Measurements from ENCODE around the gene C10orf95. TPM values are rescaled to one million over a fixed set of nuclear protein-coding genes. Genes with fewer than 3 reads are reported as not detected.
A peak's percentile ranks its signal among the peaks of the same experiment; 100 is the strongest.

The C10orf95 gene
- total RNA-seq, 2 experiments from 2014 or later, result 0.33 TPM; not detected in 1

- no peaks in the 10 kb centered on the region for H3K27me3 Mint-ChIP-seq
- POLR2A ChIA-PET, result interaction anchor here (0.7 to 4.7 kb wide), 8 partner anchors 10 to 317 kb away, joined by 3 to 80 read pairs (median 10); partner anchors contain the start of genes C10orf95, FBXL15, NFKB2 and PSD
- H3K27ac Mint-ChIP-seq, result peak overlapping the region; percentile 82
- H3K4me3 Mint-ChIP-seq, result peak overlapping the region; percentile 88
- no peak for DNase-seq
- H3K36me3 Mint-ChIP-seq (ENCODE audit: low read depth), result peaks cover 5% of the 10 kb centered on the region
- H3K9me3 Mint-ChIP-seq, result no peaks in the 10 kb centered on the region
- CTCF ChIA-PET, result interaction anchor here (0.8 to 3.8 kb wide), 7 partner anchors 10 to 201 kb away, joined by 3 to 40 read pairs (median 5); partner anchors contain the start of genes ACTR1A, FBXL15 and SUFU
- H3K4me1 Mint-ChIP-seq, result peaks cover 54% of the 10 kb centered on the region
Measured at GRCh38 chr10:102431452-102432124, 19.8 kb downstream of the C10orf95 start.

DNA sequence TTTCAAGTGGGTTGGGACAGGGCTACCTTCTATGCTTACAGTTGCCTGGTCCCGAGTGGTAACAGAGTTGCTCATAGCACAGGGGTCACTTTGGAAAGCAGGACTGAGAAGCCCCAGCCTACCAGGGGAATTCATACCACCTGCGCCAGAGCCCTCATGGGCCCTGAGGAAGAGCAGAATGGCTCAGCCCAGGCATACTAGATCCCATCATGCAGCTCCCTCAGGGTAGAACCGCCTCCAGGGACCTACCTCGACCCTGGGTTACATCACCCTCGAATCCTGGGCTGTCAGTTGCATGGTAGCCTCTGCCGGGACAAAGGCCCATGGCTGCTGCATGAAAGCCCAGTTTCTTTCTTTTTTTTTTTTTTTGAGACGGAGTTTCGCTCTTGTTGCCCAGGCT lies 21.9 kb downstream of the C10orf95 start:
- no peak overlapping the region for H3K27ac Mint-ChIP-seq
- peaks cover 37% of the 10 kb centered on the region for H3K4me1 Mint-ChIP-seq
- no peaks in the 10 kb centered on the region for H3K9me3 Mint-ChIP-seq
- POLR2A ChIA-PET, result interaction anchor here (4.7 kb wide), 1 partner anchor 7 kb away, joined by 80 read pairs; the partner anchor contains the start of gene FBXL15
- CTCF ChIA-PET, result no interaction called here
- H3K4me3 Mint-ChIP-seq, result no peak overlapping the region
- H3K36me3 Mint-ChIP-seq (ENCODE audit: low read depth), result peaks cover 3% of the 10 kb centered on the region
- no peaks in the 10 kb centered on the region for H3K27me3 Mint-ChIP-seq
- DNase-seq, result no peak

DNA sequence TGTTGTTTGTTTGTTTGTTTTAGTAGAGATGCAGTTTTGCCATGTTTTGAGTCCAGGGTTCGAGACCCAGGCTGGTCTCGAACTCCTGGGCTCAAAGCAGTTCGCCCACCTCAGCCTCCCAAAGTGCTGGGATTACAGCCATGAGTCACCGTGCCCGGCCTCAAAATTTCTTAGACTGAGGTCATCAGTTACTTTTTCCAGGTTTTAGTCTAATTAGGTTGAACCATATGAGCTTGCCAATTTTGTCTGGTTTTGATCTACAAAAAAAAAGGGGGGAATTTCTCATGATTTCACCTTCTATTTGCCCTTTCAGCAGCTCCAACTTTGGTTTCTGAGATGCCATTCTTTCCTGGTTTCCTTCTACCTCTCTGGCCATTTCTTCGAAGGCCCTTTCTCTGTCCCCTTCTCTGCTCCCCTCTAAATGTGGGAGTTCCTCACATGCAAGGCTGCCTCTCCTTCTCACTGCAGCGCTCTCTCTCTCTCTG lies 24.5 kb downstream of the C10orf95 start:
- Mint-ChIP-seq H3K27me3 (no peaks in the 10 kb centered on the region), H3K4me1 (peaks cover 30% of the 10 kb centered on the region), H3K4me3 (no peak overlapping the region), H3K36me3 (ENCODE audit: low read depth) (peaks cover 10% of the 10 kb centered on the region), H3K27ac (no peak overlapping the region), H3K9me3 (no peaks in the 10 kb centered on the region)
- CTCF ChIA-PET, result interaction anchor here (1.3 kb wide), 1 partner anchor 53 kb away, joined by 3 read pairs; no protein-coding TSS in a partner anchor
- no peak for DNase-seq
- POLR2A ChIA-PET, result interaction anchor here (1.0 kb wide), 1 partner anchor 25 kb away, joined by 3 read pairs; the partner anchor contains the start of gene C10orf95

DNA sequence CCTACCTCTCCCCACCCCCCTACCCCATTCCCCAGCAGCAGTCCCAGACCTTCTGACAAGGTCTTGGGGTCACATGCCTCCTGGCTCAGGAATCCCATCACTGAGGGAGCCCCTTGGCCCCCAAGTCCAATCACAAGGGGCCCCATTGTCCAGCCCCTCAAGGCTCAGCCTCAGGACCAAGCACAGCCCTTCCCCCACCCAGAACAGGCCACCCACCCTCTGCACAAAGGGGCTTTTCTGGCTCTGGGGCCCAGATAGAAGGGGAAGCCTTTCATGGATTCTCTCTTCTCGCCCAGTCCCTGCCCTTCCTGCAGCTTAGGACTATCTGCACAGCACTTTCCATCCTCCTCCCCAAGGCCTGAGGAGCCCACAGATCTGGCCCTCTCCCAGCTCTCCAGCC lies 25.9 kb downstream of the C10orf95 start:
- no peak overlapping the region for H3K27ac Mint-ChIP-seq
- DNase-seq, result no peak
- no peaks in the 10 kb centered on the region for H3K27me3 Mint-ChIP-seq
- CTCF ChIA-PET, result interaction anchor here (0.9 to 6.6 kb wide), 3 partner anchors 10 to 195 kb away, joined by 3 to 58 read pairs (median 3); no protein-coding TSS in a partner anchor
- H3K36me3 Mint-ChIP-seq (ENCODE audit: low read depth), result peaks cover 9% of the 10 kb centered on the region
- H3K4me1 Mint-ChIP-seq, result peaks cover 27% of the 10 kb centered on the region
- H3K9me3 Mint-ChIP-seq, result no peaks in the 10 kb centered on the region
- POLR2A ChIA-PET, result interaction anchor here (1.0 to 7.0 kb wide), 3 partner anchors 11 to 217 kb away, joined by 3 to 79 read pairs (median 4); partner anchors contain the start of gene C10orf95
- H3K4me3 Mint-ChIP-seq, result no peak overlapping the region

- Mint-ChIP-seq H3K4me1 (peaks cover 32% of the 10 kb centered on the region), H3K9me3 (no peaks in the 10 kb centered on the region), H3K27ac (no peak overlapping the region), H3K36me3 (ENCODE audit: low read depth) (peaks cover 9% of the 10 kb centered on the region), H3K4me3 (no peak overlapping the region), H3K27me3 (no peaks in the 10 kb centered on the region)
- CTCF ChIA-PET, result interaction anchor here (1.6 to 6.6 kb wide), 2 partner anchors 8 to 194 kb away, joined by 8 to 58 read pairs; partner anchors contain the start of gene CUEDC2
- DNase-seq, result no peak
- POLR2A ChIA-PET, result interaction anchor here (5.6 to 7.0 kb wide), 2 partner anchors 7 to 26 kb away, joined by 79 to 80 read pairs; partner anchors contain the start of genes C10orf95 and CUEDC2
Measured at GRCh38 chr10:102424916-102425315, 26.4 kb downstream of the C10orf95 start.

DNA sequence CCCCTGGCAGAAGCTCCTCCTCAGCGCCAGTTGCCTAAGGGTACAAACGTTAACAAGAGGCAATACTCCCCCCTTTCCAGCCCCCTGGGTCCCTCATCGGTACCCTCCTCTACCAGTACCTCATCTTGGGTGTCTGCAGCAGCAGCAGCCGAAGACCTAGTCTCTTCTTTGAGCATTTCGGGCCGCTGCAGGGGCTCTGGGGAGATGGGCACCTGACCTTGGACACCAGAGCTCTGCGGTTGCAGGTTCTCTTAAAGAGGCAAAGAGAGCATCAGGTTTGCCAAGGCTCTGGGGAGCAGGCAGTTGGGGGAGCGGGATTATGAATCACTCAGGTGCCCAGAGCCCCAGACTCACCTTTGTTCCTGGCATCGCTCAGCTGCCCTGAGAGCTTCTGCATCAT lies 27.2 kb downstream of the C10orf95 start:
- no peak overlapping the region for H3K4me3 Mint-ChIP-seq
- ChIA-PET POLR2A (interaction anchor here (0.8 to 7.0 kb wide), 4 partner anchors 8 to 27 kb away, joined by 3 to 80 read pairs (median 41); partner anchors contain the start of genes C10orf95 and CUEDC2), CTCF (interaction anchor here (0.9 to 6.6 kb wide), 5 partner anchors 9 to 194 kb away, joined by 3 to 58 read pairs (median 8); partner anchors contain the start of genes C10orf95 and CUEDC2)
- DNase-seq, result no peak
- peaks cover 40% of the 10 kb centered on the region for H3K4me1 Mint-ChIP-seq
- no peaks in the 10 kb centered on the region for H3K9me3 Mint-ChIP-seq
- H3K36me3 Mint-ChIP-seq (ENCODE audit: low read depth), result peaks cover 9% of the 10 kb centered on the region
- no peak overlapping the region for H3K27ac Mint-ChIP-seq
- peaks cover under 1% of the 10 kb centered on the region for H3K27me3 Mint-ChIP-seq

DNA sequence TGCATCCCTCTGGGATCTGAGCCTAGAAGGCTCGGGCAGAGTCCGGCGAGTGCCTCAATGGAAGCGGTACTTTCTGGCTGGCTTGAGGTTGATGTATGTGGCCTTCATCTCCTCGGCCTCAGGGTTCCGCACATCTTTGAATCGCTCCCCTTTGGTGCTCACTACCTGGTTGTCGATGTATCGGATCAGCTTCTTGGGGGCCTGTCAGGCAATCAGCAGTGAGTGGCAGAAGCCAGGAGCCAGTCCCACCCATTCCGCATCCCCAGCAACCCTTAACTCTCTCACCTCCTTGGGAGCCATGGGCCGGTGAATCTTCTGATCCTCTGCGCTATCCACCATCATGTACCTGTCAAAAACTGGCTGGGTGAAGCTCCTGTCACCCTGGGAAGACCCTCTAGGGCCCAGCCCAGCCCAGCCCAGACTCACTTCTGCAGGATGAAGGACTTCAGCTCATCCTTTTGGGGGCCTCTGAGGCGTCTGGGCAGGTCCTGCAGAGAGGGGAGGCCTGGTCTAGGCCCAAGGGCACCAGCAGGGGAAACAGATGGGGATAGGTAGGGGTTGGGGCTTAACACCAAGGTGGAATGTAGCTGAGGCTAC lies 27.9 kb downstream of the C10orf95 start:
- no peak for DNase-seq
- Mint-ChIP-seq H3K36me3 (ENCODE audit: low read depth) (peaks cover 9% of the 10 kb centered on the region), H3K9me3 (no peaks in the 10 kb centered on the region), H3K4me1 (peaks cover 43% of the 10 kb centered on the region), H3K27me3 (peaks cover 4% of the 10 kb centered on the region), H3K27ac (peak overlapping the region; percentile 10), H3K4me3 (peak overlapping the region; percentile 21)
- ChIA-PET POLR2A (interaction anchor here (0.8 to 7.0 kb wide), 9 partner anchors 8 to 272 kb away, joined by 3 to 80 read pairs (median 11); partner anchors contain the start of genes ACTR1A, C10orf95, CUEDC2 and NFKB2), CTCF (interaction anchor here (0.7 to 6.6 kb wide), 10 partner anchors 9 to 193 kb away, joined by 3 to 58 read pairs (median 8); partner anchors contain the start of genes C10orf95 and CUEDC2)

GRCh38 chr10:102422545-102423129 lies 28.7 kb downstream of the C10orf95 start:
- peaks cover 9% of the 10 kb centered on the region for H3K36me3 Mint-ChIP-seq (ENCODE audit: low read depth)
- peaks cover 47% of the 10 kb centered on the region for H3K4me1 Mint-ChIP-seq
- H3K9me3 Mint-ChIP-seq, result no peaks in the 10 kb centered on the region
- peaks cover 12% of the 10 kb centered on the region for H3K27me3 Mint-ChIP-seq
- peak overlapping the region; percentile 87 for H3K4me3 Mint-ChIP-seq
- H3K27ac Mint-ChIP-seq, result peak overlapping the region; percentile 82
- CTCF ChIA-PET, result interaction anchor here (0.7 to 6.6 kb wide), 14 partner anchors 10 to 192 kb away, joined by 3 to 58 read pairs (median 8); partner anchors contain the start of genes ACTR1A, C10orf95, CUEDC2 and SUFU
- DNase-seq, result peak; percentile 69
- POLR2A ChIA-PET, result interaction anchor here (1.2 to 7.0 kb wide), 11 partner anchors 9 to 271 kb away, joined by 3 to 80 read pairs (median 21); partner anchors contain the start of genes ACTR1A, C10orf95, CUEDC2 and NFKB2

- Mint-ChIP-seq H3K4me3 (peak overlapping the region; percentile 87), H3K4me1 (peaks cover 40% of the 10 kb centered on the region), H3K9me3 (no peaks in the 10 kb centered on the region), H3K27ac (peak overlapping the region; percentile 90), H3K36me3 (ENCODE audit: low read depth) (peaks cover 9% of the 10 kb centered on the region), H3K27me3 (peaks cover 18% of the 10 kb centered on the region)
- ChIA-PET POLR2A (interaction anchor here (1.0 to 7.0 kb wide), 14 partner anchors 9 to 270 kb away, joined by 3 to 80 read pairs (median 18); partner anchors contain the start of genes ACTR1A, C10orf95, CUEDC2 and NFKB2), CTCF (interaction anchor here (0.8 to 6.6 kb wide), 16 partner anchors 10 to 191 kb away, joined by 3 to 58 read pairs (median 8); partner anchors contain the start of genes ACTR1A, C10orf95, CUEDC2 and SUFU)
- peak; percentile 45 for DNase-seq
Measured at GRCh38 chr10:102421757-102422512, 29.4 kb downstream of the C10orf95 start.

DNA sequence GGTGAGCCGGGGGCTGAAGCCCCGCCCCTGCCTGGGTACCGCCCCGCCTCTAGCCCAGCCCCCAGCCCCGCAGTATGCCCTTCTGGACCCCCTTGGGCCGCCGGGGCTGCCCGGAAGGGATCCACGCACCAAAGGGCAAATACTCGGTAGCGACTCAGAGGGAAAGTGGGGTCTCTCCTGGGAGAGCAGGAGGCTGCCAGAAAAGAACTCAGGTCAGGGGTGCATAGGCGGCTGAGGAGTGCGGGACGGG lies 29.9 kb downstream of the C10orf95 start:
- H3K4me3 Mint-ChIP-seq, result peak overlapping the region; percentile 87
- no peaks in the 10 kb centered on the region for H3K9me3 Mint-ChIP-seq
- H3K27me3 Mint-ChIP-seq, result peaks cover 18% of the 10 kb centered on the region
- peaks cover 9% of the 10 kb centered on the region for H3K36me3 Mint-ChIP-seq (ENCODE audit: low read depth)
- DNase-seq, result no peak
- ChIA-PET CTCF (interaction anchor here (0.8 to 6.6 kb wide), 16 partner anchors 11 to 191 kb away, joined by 3 to 58 read pairs (median 6); partner anchors contain the start of genes ACTR1A, C10orf95, CUEDC2 and SUFU), POLR2A (interaction anchor here (1.0 to 7.0 kb wide), 15 partner anchors 8 to 269 kb away, joined by 3 to 80 read pairs (median 18); partner anchors contain the start of genes ACTR1A, C10orf95, CUEDC2 and NFKB2)
- peak overlapping the region; percentile 90 for H3K27ac Mint-ChIP-seq
- peaks cover 40% of the 10 kb centered on the region for H3K4me1 Mint-ChIP-seq

GRCh38 chr10:102420714-102421506 lies 30.4 kb downstream of the C10orf95 start, which contains the start of gene FBXL15:
TSS of gene FBXL15 (plus strand) at chr10:102420836. CDS start at chr10:102421130, 294 bp downstream.
- peak; percentile 97 for DNase-seq
- peak within 1 kb of the TSS; percentile 90 for H3K27ac Mint-ChIP-seq
- ChIA-PET CTCF (interaction anchor here (0.8 to 6.6 kb wide), 16 partner anchors 12 to 251 kb away, joined by 3 to 58 read pairs (median 6); partner anchors contain the start of genes ACTR1A, C10orf95, CUEDC2 and SUFU), POLR2A (interaction anchor here (0.5 to 7.0 kb wide), 21 partner anchors 8 to 268 kb away, joined by 3 to 80 read pairs (median 8); partner anchors contain the start of genes ACTR1A, C10orf95, CUEDC2 and GBF1)
- peaks cover 9% of the 10 kb centered on the region for H3K36me3 Mint-ChIP-seq (ENCODE audit: low read depth)
- H3K27me3 Mint-ChIP-seq, result peaks cover 18% of the 10 kb centered on the region
- H3K9me3 Mint-ChIP-seq, result no peaks in the 10 kb centered on the region
- H3K4me3 Mint-ChIP-seq, result peak within 1 kb of the TSS; percentile 87
- peaks cover 40% of the 10 kb centered on the region for H3K4me1 Mint-ChIP-seq
